ENCODE measurements around the gene XCR1. TPM values are rescaled to one million over a fixed set of nuclear protein-coding genes. Genes with fewer than 3 reads are reported as not detected.

Gene XCR1
- total RNA-seq, 2 donors from 2014 or later = not detected

DNA sequence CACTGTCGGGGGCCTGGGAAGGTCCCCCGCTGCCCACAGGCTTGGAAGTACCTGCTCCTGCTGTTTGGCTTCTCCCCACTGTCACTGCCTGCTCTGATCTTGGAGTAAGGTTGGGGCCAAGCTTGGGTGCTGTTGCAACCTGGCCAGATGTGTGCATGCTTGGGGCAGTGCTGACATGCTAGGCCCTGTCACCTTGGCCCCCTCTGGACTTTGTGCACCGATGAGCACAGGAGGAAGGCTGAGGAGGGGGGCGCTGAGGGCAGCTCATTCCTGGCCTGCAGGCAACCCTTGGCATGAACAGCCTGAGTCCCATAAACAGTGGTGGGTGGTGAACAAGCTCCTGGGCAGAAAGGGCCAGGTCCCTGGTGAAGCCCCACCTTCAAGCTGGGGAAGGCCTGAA, 4.0 kb upstream of the XCR1 start:
- DNase-seq (no peak), ATAC-seq (replicated peaks in 1 of 2) (no peak)
- peaks cover 5 to 11% of the 10 kb centered on the region in 2 donors for H3K9me3 Mint-ChIP-seq
- H3K27me3 Mint-ChIP-seq (ENCODE audit: low read depth) = no peaks in the 10 kb centered on the region
- no peak overlapping the region for H3K4me3 Mint-ChIP-seq
- H3K27ac Mint-ChIP-seq = no peak overlapping the region
- H3K4me1 Mint-ChIP-seq (ENCODE audit: low read depth) = no peaks in the 10 kb centered on the region
- H3K36me3 Mint-ChIP-seq (ENCODE audit: insufficient read depth in 2 of 2) = peaks cover 5 to 9% of the 10 kb centered on the region in 2 donors

DNA sequence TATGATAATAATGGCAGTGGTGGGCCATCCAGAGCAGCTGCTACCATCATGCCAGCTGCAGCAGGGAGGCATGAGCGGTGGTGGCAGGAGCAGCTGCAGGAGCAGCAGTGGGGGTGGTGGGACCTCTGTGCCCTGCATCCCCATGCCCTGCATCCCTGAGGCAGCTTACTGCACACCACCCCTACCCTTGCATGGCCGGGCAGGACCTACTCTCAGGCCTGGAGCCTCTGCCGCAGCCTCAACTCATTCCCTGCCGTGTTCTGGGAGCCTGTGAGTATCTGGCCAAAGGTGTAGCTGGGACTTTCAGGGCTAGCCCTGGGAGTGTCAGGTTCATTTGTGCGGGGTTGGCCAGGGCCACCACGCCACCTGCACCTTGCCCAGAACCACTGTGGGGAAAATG, 3.3 kb upstream of the XCR1 start:
- peaks cover 5 to 9% of the 10 kb centered on the region in 2 donors for H3K36me3 Mint-ChIP-seq (ENCODE audit: insufficient read depth in 2 of 2)
- peaks cover 5 to 11% of the 10 kb centered on the region in 2 donors for H3K9me3 Mint-ChIP-seq
- H3K4me1 Mint-ChIP-seq (ENCODE audit: low read depth) = no peaks in the 10 kb centered on the region
- no peak for DNase-seq
- no peaks in the 10 kb centered on the region for H3K27me3 Mint-ChIP-seq (ENCODE audit: low read depth)
- ATAC-seq (replicated peaks in 1 of 2) = no peak
- H3K27ac Mint-ChIP-seq = no peak overlapping the region
- H3K4me3 Mint-ChIP-seq = no peak overlapping the region

- Mint-ChIP-seq H3K9me3 (peaks cover 5 to 11% of the 10 kb centered on the region in 2 donors), H3K36me3 (ENCODE audit: insufficient read depth in 2 of 2) (peaks cover 5 to 9% of the 10 kb centered on the region in 2 donors), H3K27me3 (ENCODE audit: low read depth) (no peaks in the 10 kb centered on the region), H3K27ac (no peak overlapping the region), H3K4me1 (ENCODE audit: low read depth) (no peaks in the 10 kb centered on the region), H3K4me3 (no peak overlapping the region)
- no peak for ATAC-seq (replicated peaks in 1 of 2)
- DNase-seq = no peak
Measured at GRCh38 chr3:46029953-46030543, 2.8 kb upstream of the XCR1 start.

- no peak overlapping the region for H3K4me3 Mint-ChIP-seq
- H3K36me3 Mint-ChIP-seq (ENCODE audit: insufficient read depth in 2 of 2) = peaks cover 5 to 9% of the 10 kb centered on the region in 2 donors
- peaks cover 5 to 11% of the 10 kb centered on the region in 2 donors for H3K9me3 Mint-ChIP-seq
- ATAC-seq (replicated peaks in 1 of 2) (no peak), DNase-seq (no peak)
- no peak overlapping the region for H3K27ac Mint-ChIP-seq
- H3K27me3 Mint-ChIP-seq (ENCODE audit: low read depth) = no peaks in the 10 kb centered on the region
- H3K4me1 Mint-ChIP-seq (ENCODE audit: low read depth) = no peaks in the 10 kb centered on the region
Measured at GRCh38 chr3:46027736-46028397, 584 bp upstream of the XCR1 start.

GRCh38 chr3:46025139-46025538, 2.1 kb downstream of the XCR1 start:
- Mint-ChIP-seq H3K9me3 (peaks cover 5 to 11% of the 10 kb centered on the region in 2 donors), H3K27ac (no peak overlapping the region), H3K27me3 (ENCODE audit: low read depth) (peaks cover 18% of the 10 kb centered on the region), H3K4me3 (no peak overlapping the region), H3K36me3 (ENCODE audit: insufficient read depth in 2 of 2) (peaks cover 5 to 9% of the 10 kb centered on the region in 2 donors), H3K4me1 (ENCODE audit: low read depth) (peaks cover 4% of the 10 kb centered on the region)
- ATAC-seq (replicated peaks in 1 of 2) = no peak
- no peak for DNase-seq

DNA sequence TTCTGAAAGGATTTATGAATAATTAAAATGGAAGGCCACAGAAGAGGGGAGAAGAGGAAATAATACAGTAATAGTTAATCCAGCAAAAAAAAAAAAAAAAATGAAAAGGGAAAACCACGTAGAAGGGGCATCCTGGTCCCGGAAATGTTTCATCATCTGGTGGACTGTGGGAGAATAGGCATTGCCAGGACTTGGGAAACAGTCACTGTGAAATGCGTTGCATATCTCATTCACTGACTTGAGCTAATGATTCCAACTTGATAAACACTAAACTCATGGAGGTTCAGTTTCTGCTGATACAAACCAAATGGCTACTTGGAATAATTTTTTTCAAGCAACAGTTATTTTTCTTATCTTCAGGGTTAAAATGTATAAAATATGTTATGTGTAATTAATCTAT, 3.2 kb downstream of the XCR1 start:
- H3K36me3 Mint-ChIP-seq (ENCODE audit: insufficient read depth in 2 of 2) = peaks cover 5 to 9% of the 10 kb centered on the region in 2 donors
- H3K4me1 Mint-ChIP-seq (ENCODE audit: low read depth) = peaks cover 14% of the 10 kb centered on the region
- DNase-seq (no peak), ATAC-seq (replicated peaks in 1 of 2) (no peak)
- H3K27ac Mint-ChIP-seq = no peak overlapping the region
- peaks cover 5 to 10% of the 10 kb centered on the region in 2 donors for H3K9me3 Mint-ChIP-seq
- no peak overlapping the region for H3K4me3 Mint-ChIP-seq
- peaks cover 18% of the 10 kb centered on the region for H3K27me3 Mint-ChIP-seq (ENCODE audit: low read depth)

GRCh38 chr3:46022909-46023785, 4.1 kb downstream of the XCR1 start:
- Mint-ChIP-seq H3K36me3 (ENCODE audit: insufficient read depth in 2 of 2) (peaks cover 5% of the 10 kb centered on the region in 2 donors), H3K27me3 (ENCODE audit: low read depth) (peaks cover 18% of the 10 kb centered on the region)
- no peak for ATAC-seq (replicated peaks in 1 of 2)

DNA sequence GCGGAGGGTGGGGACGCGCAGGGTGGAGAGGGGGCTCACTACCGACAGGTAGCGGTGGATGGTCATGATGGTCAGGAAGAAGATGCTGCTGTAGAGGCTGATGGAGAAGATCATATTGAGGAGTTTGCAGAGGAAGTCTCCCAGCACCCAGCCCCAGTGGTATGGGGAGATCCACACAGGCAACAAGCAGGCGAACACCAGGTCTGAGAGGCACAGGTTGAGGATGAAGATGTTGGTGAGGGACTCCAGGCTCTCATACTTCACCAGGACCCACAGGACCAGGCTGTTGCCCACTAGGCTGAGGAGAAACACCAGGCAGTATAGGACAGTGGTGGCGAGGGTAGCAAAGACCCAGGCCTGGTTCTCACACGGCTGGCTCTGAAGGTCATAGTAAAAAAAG, 5.8 kb downstream of the XCR1 start:
- ATAC-seq (replicated peaks in 1 of 2) (no peak), DNase-seq (no peak)
- no peak overlapping the region for H3K27ac Mint-ChIP-seq
- H3K36me3 Mint-ChIP-seq (ENCODE audit: insufficient read depth in 2 of 2) = no peaks in the 10 kb centered on the region
- peaks cover 18% of the 10 kb centered on the region for H3K27me3 Mint-ChIP-seq (ENCODE audit: low read depth)
- H3K4me3 Mint-ChIP-seq = no peak overlapping the region
- peaks cover 40% of the 10 kb centered on the region for H3K4me1 Mint-ChIP-seq (ENCODE audit: low read depth)
- no peaks in the 10 kb centered on the region for H3K9me3 Mint-ChIP-seq

More at GRCh38 chr3:46022909-46023785, 4.1 kb downstream of the XCR1 start:
- Mint-ChIP-seq H3K9me3 (peaks cover 5 to 6% of the 10 kb centered on the region in 2 donors), H3K27ac (no peak overlapping the region), H3K4me3 (no peak overlapping the region), H3K4me1 (ENCODE audit: low read depth) (peaks cover 24% of the 10 kb centered on the region)
- no peak for DNase-seq

- peaks cover 40% of the 10 kb centered on the region for H3K4me1 Mint-ChIP-seq (ENCODE audit: low read depth)
- peaks cover 18% of the 10 kb centered on the region for H3K27me3 Mint-ChIP-seq (ENCODE audit: low read depth)
- H3K4me3 Mint-ChIP-seq = no peak overlapping the region
- no peaks in the 10 kb centered on the region for H3K9me3 Mint-ChIP-seq
- DNase-seq (no peak), ATAC-seq (replicated peaks in 1 of 2) (no peak)
- H3K36me3 Mint-ChIP-seq (ENCODE audit: insufficient read depth in 2 of 2) = no peaks in the 10 kb centered on the region
- H3K27ac Mint-ChIP-seq = no peak overlapping the region
Measured at GRCh38 chr3:46020766-46021510, 6.3 kb downstream of the XCR1 start.

DNA sequence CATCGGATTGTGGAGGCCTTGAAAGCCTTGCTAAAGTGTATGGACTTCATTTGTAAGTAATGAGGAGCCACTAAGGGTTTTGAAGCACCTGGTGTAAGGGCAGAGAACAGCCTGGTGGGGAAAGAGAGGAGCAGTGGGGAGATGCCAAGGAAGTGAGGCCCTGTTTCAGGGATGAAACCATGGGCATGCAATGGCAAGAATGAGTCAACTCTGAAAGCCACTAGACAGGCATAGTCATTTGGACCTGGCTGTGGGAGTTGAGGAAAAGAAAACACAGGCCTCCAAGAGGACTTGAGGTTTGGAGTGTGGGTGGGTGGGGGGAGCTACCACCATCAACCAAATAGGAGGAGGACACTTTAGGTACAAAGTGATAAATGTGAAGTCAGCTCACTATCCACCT, 7.6 kb downstream of the XCR1 start:
- peak overlapping the region in 1 of 2 donors; percentile 3 for H3K4me3 Mint-ChIP-seq
- ATAC-seq (replicated peaks in 1 of 2) (peak; percentile 73 to 79), DNase-seq (peak; percentile 40 to 41)
- H3K27me3 Mint-ChIP-seq (ENCODE audit: low read depth) = peaks cover 18% of the 10 kb centered on the region
- H3K9me3 Mint-ChIP-seq = no peaks in the 10 kb centered on the region
- H3K27ac Mint-ChIP-seq = peak overlapping the region; percentile 0
- H3K36me3 Mint-ChIP-seq (ENCODE audit: insufficient read depth in 2 of 2) = no peaks in the 10 kb centered on the region
- H3K4me1 Mint-ChIP-seq (ENCODE audit: low read depth) = peaks cover 47% of the 10 kb centered on the region

GRCh38 chr3:46017720-46018119, 9.6 kb downstream of the XCR1 start:
- Mint-ChIP-seq H3K4me1 (ENCODE audit: low read depth) (peaks cover 55% of the 10 kb centered on the region), H3K4me3 (no peak overlapping the region), H3K27me3 (ENCODE audit: low read depth) (peaks cover 25% of the 10 kb centered on the region), H3K27ac (peak overlapping the region; percentile 33), H3K36me3 (ENCODE audit: insufficient read depth in 2 of 2) (peaks cover 0 to 1% of the 10 kb centered on the region in 2 donors), H3K9me3 (peaks cover 0 to 3% of the 10 kb centered on the region in 2 donors)
- peak; percentile 54 to 67 for ATAC-seq (replicated peaks in 1 of 2)
- DNase-seq = peak; percentile 18 to 26

- Mint-ChIP-seq H3K27ac (peak overlapping the region; percentile 32), H3K4me3 (no peak overlapping the region)
- ATAC-seq (replicated peaks in 1 of 2) = no peak
Measured at GRCh38 chr3:46013316-46014094, 13.8 kb downstream of the XCR1 start.

More at GRCh38 chr3:46013316-46014094, 13.8 kb downstream of the XCR1 start:
- peaks cover 21% of the 10 kb centered on the region for H3K27me3 Mint-ChIP-seq (ENCODE audit: low read depth)
- peaks cover 0 to 9% of the 10 kb centered on the region in 2 donors for H3K9me3 Mint-ChIP-seq
- no peak for DNase-seq
- H3K4me1 Mint-ChIP-seq (ENCODE audit: low read depth) = peaks cover 59% of the 10 kb centered on the region
- H3K36me3 Mint-ChIP-seq (ENCODE audit: insufficient read depth in 2 of 2) = peaks cover 0 to 2% of the 10 kb centered on the region in 2 donors

Measured in activated T-cell treated with anti-CD3 and anti-CD28 coated beads, Interleukin-2, amount 50 U/mL, for 72 hours (primary cell).